HG03175 (cell line): ENCODE measurements around the gene SMC6.

Experiments
- ATAC-seq: cut with Tn5 transposase; IDR thresholded peaks from one replicate; pipeline ENCODE4 v1.9.1; 2021; ENCODE audit warnings: mild to moderate bottlenecking, moderate library complexity; ENCODE audit not compliant: unreplicated experiment

The SMC6 gene

DNA sequence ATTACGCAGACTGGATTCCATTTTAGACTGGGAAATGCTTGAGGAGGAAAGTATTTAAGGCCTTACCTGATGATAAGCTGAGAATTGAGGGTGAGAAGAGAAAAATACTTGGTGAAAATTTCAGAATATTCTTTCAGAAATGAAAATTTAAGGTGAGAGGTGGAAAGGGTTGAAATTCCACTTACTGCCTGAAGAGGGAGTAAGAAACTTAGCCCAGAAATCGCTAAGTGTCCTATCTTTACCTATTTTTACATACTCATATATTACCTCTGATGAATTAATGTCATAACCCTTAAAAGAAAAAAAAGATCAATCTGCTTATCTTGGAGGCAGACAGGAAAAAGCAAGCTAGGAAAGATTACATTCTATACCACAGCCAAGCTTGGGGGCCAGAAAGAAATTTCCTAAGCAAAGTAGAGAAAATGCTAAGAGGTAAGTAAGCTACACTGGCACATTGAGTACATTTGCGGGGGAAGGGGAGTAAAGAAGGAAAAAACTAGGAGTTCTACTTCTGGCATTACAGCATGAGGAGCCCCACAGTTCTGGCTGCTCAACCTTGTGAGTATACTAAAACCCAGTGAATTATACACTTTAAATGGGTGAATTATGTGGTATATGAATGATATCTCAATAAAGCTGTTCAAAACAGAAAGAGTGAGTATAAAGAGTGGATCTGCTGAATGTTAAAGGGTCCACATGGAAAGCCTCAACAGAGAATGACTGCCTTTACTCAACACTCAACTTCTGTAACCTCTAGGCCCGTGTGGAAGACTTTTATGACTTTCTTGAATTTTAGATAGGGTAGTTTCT is 33.8 kb downstream of the SMC6 start:
- ATAC-seq, result peak; percentile 62

DNA sequence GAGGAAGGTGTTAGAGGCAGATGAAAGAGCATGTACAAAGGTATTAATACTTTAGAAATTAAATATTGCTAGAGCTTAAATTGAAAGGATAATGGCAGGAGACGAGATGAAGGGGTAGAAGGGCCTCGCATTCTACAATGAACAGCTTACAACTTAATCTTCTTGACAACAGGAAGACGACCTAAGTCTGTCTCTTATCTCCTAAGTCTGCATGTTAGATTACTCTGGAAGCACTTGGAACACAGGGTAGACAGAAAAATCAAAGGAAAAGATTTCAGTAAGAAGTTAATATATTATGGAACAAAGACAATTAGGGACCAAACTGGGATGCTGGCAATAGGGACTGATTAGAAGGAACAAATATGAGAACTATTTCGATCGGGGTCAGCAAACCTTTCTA is 34.9 kb downstream of the SMC6 start:
- ATAC-seq, result no peak

DNA sequence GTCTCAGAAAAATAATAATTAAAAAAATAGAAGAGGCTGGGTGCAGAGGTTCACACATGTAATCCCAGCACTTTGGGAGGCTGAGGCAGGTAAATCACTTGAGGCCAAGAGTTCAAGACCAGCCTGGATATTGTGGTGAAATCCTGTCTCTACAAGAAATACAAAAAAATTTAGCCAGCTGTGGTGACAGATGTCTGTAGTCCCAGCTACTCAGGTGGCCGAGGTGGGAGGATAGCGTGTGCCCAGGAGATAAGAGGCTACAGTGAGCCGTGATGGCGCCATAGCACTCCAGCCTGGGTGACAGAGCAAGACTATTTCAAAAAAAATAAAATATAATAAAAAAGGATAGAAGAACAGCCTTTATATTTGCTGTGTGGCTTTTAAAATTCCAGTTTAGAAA is 35.9 kb downstream of the SMC6 start:
- no peak for ATAC-seq

DNA sequence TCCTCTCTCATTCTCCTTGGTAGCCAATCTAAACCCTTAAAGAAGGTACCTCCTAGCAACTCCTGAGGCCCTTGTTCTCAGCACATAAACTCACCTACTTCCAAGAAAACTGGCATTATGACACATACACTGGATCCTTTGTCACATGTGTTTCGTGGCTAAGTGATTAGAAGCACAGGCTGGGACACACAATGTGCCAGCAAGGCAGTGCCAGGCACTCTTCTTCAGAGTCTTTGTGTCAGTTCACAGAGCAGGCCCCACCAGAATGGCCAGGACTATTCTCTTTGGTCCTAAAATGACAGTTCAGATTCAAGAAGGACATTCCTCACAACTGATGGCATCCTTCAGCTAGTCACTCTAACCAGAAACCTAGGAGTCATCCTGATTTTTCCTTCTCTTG is 40.3 kb downstream of the SMC6 start:
- ATAC-seq, result no peak

DNA sequence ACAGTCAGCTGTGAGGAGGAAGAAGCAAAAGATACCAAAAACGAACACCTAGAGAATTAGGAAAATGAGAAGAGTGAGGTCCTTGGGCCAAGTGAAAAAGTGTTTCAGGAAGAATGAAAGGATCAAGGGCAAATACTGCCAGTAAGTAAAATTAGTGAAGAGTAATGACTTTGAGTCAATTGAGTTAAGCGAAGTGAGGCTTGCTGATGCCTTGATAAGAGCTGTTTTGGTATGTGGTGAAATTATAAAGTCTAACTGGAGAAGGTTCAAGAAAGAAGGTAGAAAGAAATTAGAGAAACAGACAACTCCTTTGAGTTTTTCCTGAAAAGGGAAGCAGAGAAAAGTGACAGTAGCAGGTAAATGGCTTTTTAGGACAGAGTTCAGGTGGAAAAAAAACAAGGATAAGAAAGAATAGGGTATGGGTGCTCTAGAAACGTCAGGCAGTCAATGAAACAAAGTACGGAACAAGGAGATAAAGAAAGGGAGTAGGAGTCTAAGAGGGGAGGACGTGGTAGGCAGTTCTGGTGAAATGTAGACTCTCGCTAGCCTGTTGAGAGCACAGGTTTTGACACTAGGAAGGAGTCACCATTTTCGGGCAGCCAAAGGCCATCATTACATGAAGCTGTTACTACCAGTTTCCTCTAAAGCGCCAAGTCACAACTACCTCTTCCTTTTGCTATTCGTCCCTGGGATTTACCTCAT is 42.9 kb downstream of the SMC6 start:
- ATAC-seq, result no peak

DNA sequence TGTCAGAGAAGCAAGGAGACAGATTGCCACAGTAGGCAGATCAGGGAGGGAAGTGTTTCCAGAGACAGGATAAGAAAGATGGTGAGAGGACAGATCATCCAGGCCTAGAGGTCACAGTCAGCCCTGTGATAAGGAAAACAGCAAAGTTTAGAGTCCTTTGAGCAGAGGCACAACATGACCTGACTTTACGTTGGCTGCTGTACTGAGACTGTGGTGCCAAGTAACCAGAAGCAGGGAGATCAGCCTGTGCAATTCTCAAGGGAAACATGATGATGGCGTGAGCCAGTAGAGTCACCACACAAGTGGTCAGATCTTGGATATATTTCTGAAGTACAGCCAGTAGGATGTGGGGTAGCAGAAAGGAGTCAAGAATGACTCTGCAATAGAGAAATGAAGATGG is 43.7 kb downstream of the SMC6 start:
- ATAC-seq, result no peak

DNA sequence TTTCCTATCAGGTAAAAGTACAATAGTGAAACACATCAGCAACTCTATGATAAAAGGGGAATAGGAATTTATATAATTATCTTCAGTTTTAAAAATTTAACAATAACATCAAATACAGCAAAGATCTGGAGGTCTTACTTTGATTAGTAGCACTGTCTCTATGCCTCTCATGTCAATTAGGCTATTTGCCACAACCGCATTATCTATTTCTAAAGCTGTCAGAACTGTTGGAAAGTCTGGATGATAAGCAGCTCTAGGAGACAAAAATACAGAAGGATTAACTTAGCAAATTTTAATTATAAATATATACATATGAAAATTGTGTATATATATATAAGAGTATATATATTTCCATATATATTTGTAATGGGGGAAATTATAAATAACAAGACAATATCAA is 45.1 kb downstream of the SMC6 start:
- ATAC-seq, result no peak

DNA sequence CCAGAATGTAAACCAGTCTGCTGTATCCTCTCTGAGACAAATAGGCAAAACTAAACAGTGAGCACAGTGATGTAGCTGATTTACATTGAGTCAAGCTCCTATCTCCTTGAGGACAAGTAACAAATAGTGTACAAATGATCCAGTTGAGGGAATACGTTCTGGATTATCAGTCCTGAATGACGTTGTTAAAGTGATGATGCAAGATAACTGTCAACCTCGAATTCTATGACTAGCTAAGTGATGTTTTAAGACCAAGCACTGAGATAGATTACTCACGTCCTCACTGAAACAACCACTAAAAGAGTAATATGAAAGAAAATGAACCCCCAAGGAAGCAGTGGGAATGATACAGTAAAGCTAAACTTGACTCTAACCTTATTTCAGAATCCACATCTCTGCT is 46.8 kb downstream of the SMC6 start:
- ATAC-seq, result no peak

DNA sequence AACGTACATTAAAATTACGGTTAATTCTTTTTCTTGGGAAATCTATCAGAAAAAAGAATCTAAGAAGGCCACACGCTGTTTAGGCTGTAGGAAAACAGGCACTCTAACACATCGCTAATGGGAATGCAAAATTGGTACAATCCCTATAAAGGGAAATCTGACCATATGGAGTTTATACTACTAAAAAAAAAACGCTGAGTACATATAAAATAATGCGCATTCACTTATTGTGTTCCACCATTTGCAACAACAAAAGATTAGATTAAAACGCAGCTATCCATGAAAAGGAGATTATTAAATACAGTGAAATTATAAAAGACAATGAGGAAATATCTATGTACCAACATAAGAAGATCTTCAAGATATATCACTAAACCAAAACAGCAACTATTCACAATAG is 62.8 kb downstream of the SMC6 start:
- ATAC-seq, result no peak

DNA sequence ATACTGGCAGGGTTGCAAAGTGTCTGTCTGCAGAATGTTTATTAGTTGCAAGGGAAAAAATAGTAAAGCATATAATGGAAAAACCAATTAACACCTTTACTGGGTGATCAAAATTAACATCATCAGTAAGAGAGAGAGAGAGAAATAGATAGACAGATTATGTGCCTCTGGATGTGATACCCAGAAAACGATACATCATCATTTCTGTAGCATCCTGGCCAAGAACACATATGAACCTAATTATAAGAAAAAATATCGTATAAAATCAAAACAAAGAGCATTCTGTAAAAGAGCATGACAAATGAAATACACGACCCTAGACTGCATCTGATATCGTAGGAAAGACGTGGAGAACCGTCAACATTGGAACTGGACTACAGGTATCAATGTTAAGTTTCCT is 64.6 kb downstream of the SMC6 start:
- ATAC-seq, result no peak

DNA sequence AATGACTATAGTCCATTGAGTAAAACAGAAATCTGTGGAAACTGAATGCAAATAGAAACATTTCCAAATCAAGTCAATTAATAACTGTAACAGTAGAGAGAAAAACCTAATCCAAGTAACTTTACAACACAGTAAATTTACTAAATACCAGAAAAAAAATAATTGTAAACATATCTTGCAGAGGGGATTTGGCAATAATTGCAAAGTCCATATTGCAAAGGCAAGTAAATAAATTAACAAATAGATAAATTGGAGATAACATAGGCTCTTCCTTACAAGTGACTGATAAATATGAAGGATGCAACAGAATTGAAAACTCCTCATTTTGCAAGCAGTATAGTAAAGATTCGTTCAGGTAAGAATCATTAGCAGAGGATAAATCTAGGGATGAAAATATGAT is 65.0 kb downstream of the SMC6 start:
- no peak for ATAC-seq

DNA sequence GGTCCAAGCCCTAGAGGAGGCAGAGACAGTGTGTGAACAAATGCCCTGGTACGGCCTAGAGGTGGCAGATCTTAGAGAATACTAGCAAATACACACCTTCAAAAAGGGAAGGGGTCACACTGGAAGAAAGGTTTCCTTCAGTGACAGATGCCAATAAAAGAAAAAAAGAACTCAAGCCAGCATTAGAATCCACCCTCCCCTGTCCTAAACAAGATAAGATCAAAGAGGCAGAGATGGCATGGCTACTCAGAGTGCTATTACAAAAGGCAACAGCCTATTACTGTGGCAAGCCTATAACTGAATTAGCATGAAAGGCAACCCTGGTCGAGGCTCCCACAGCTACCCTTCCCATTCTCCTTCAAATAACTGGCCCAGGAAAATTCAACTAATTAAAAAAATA is 69.6 kb downstream of the SMC6 start:
- no peak for ATAC-seq

DNA sequence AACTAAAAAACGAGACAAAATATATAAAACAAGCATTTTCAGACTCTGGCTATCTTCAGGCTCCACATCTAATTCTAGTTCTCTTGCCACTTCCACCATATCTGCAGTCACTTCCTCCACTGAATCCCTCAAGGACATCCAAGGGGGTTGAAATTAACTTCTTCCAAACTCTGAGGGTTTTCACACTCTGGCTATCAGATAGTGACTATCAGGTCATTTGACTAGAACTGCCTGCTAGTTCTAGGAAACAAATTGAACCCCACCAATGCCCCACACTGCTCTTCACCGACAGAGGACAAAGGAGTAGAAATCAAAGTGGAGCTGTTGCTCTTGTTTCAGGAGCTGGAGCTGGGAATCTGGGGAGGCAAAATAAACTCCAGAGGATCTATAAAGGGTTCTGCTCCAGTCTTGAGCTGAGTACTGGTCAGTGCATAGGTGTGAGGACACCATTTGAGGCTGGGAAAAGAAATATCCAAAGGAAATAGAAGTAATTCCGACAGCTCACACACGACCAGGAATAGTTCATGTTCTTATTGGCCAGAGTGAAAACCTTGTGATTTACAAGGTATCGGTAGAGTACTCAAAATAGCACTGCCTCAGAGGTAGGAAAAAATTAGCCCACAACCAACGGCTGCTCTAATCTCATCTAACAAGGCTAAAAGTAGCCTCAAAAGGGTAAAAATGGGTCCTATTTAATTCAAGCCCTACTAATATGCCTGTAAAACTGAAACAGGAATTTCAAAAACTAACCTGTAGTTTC is 71.3 kb downstream of the SMC6 start:
- ATAC-seq, result no peak

DNA sequence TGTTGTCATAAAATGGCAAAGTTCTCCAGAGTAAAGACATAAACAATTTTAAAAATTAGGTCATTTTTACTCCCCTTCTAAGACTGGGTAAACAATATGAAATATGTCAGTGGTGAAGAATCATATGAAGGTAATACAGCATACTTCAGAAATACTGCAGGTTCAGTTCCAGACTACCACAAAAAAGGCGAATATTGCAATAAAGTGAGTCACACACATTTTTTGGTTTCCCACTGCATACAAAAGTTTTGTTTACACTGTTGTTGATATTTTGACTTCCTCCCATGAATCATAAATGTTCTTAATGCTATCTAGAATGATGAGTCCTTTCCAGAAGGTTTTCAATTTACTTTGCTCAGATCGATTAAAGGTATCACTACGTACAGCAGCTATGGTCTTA is 73.5 kb downstream of the SMC6 start:
- ATAC-seq, result no peak

DNA sequence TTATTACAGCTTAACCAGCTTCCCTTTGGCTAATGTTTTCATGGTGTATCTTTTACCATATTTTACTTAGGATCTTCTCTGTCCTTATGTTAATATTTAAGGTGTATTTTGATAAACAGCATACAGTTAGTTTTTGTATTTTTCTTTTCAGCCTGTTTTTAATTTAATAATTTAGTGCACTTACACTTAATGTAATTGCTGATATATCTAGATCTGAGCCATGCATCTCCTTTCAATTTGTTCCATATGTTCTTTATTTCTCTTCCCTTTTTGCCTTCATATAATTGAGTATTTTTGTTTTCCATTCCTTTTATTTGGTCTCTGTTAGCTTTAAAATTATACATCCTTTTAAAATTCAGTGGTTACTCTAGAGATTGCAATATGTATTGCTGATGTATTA is 78.8 kb downstream of the SMC6 start:
- no peak for ATAC-seq

DNA sequence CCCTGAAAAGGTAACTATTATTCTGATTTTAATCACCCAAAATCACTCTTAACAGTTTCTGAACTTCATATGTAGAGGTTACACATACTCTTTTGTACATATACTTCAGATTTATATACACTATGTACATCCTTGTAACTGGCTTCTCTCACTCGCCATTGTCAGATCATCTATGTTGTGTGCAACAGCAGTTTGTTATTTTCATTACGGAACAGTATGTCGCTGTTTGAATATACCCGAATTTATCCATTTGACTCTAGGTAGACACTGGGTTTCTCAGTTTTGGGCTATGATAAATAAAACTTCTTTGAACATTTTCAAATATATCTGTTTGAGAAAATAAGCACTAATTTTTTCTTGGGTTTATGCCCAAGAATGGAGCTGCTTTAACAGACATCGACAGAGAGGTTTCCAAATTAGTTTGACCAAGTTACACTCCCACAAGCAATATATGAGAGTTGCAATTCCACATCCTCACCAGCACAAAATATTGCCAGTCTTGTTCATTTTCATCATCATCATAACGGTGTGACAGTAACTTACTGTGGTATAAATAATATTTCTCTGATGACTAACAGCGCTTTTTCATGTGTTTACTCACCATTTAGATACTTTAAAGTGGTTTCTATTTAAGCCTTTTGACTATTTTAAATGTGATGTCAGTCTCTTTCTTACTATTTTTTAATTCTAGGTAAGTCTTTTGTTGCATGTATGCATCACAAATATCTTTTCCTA is 80.9 kb downstream of the SMC6 start:
- no peak for ATAC-seq

DNA sequence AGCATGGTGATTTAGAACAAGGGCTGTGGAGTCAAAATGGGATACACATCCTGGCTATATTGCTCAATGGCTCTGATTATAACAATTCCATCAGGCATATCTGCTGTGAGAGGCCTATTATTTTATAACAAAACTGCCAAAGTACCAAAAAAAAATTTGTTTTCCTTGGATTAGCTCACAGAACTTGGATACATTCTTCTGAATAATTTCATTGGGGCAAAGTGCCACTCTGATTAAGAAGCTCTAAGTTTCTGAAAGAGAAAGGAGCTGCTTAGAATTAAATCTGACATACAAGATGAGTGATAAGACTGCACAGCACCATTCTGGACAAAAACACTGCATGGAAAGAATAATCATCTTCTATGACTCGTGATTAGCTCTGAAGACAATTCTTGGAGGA is 85.7 kb downstream of the SMC6 start:
- ATAC-seq, result no peak

DNA sequence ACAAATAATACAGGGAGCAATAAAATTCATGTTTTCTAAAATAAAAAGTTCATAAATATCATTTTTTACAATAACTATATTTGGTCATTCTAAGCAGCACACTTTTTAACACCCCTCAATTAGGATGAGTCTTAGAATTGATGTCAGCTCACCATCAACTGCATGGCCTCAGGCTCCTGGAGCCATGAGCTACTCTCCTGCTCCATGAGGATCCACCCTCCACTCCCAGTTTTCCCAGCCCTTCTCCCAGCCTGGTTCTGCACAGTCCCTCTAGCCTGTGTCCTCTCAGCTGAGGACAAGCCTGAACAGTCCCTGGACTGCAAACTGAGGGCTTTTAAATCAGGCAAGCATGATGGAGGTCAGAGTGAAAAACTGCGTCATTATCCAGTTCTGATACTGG is 89.1 kb downstream of the SMC6 start:
- no peak for ATAC-seq

DNA sequence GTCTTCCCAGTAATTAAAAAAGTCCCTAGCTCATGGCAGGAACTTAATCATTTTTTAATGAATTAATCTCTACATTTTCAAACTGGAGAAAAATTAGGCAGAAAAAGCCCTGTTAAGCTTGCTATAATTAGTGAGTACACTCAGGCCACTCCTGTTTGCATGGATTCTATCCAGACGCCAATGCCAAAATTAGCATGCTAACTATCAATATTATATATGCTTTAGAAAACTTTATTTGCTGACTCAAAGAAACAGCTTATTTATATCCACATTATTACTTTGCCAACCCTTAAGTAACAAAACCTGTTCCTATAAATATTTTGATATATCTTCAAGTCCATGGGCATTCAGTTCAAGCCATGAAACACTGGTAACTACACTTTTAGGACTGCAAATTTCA is 90.9 kb downstream of the SMC6 start:
- no peak for ATAC-seq

DNA sequence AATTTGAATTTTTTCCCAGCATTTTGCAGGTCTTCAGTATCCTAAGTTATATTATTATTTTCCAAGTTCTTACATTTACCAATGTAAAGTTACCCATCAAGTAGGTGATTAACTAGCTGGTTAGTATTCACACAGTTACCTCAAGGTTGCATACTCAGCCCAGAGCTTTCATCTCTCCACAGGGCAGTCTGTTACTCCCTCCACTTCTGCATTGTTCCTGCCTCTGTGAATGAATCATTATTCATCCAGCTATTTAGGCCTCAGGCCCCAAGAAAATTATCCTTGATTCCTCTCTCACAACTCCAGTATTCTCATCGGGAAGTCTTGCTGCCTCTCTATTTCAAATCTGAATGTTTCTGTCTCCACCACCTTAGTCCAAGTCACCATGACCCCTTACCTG is 92.2 kb downstream of the SMC6 start:
- no peak for ATAC-seq

DNA sequence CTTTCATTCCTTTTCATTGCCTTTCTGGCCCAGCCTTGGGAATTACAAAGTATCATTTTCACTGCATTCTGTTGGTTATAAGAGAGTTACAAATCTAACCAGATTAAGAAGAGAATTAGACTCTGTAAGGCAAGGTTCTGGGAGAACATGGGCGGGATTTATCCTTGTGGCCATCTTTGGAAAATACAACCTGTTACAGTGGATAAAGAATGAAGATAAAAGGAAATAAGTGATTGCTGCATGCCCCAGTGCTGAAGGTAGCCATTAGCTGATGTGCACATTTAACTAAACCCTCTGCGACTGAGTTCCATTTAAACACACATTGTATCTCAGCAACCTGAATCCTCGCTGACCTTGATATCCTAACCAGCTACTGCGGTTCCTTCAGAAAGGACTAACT is 93.4 kb downstream of the SMC6 start:
- no peak for ATAC-seq
